Adrenal gland (tissue), 12 donors: ENCODE measurements around the gene CSNK1G3. TPM values are rescaled to one million over a fixed set of nuclear protein-coding genes. Genes with fewer than 3 reads are reported as not detected.
A peak's percentile ranks its signal among the peaks of the same experiment; 100 is the strongest.

Experiments
- DNase-seq, 7 donors: peaks; one replicate each; pipeline ENCODE4 v3.0.0-alpha.2; 2019 to 2020
- H3K27ac ChIP-seq, 5 donors: fragments of 200-600 bp; sonication (generic) in 4 of 5; 1 replicate in 3 of 5; 2 replicates in 2 of 5; pipeline versions ENCODE4 v1.5.1 to v1.8.0; 2016 to 2020; ENCODE audit warnings: mild to moderate bottlenecking in 1 of 5
- H3K27me3 ChIP-seq: fragments of 200-600 bp; 2 replicates; pipeline ENCODE4 v1.8.0; 2021
- H3K36me3 ChIP-seq, 2 donors: fragments of 200-600 bp; replicated peaks in 1 of 2; 1 replicate in 1 of 2; 2 replicates in 1 of 2; pipeline versions ENCODE4 v1.5.1 to v1.8.0; 2018 to 2022
- H3K4me1 ChIP-seq, 2 donors: fragments of 200-600 bp; replicated peaks in 1 of 2; 1 replicate in 1 of 2; 2 replicates in 1 of 2; pipeline versions ENCODE4 v1.5.1 to v1.8.0; 2018 to 2021
- H3K4me3 ChIP-seq, 4 donors: fragments of 200-600 bp; sonication (generic) in 3 of 4; one replicate each; pipeline ENCODE4 v1.5.1; 2016 to 2018
- H3K9me3 ChIP-seq, 3 donors: fragments of 200-600 bp; sonication (generic) in 1 of 3; replicated peaks in 1 of 3; 1 replicate in 2 of 3; 2 replicates in 1 of 3; pipeline versions ENCODE4 v1.5.1 to v1.8.0; 2016 to 2021
- CTCF ChIP-seq, 6 experiments: fragments of 450-650 bp in 4 of 6; fragments of 200-600 bp in 2 of 6; sonication (generic) in 1 of 6; IDR thresholded peaks; 1 replicate in 5 of 6; 2 replicates in 1 of 6; pipeline versions ENCODE4 v1.5.1 to v1.8.0; 2016 to 2021; ENCODE audit warnings: antibody characterized with exemption in 6 of 6, mild to moderate bottlenecking in 2 of 6, moderate library complexity in 1 of 6
- POLR2A ChIP-seq, 2 donors: fragments of 450-650 bp; IDR thresholded peaks; one replicate each; pipeline ENCODE4 v1.6.1; 2017; ENCODE audit warnings: antibody characterized with exemption in 2 of 2, mild to moderate bottlenecking in 2 of 2, moderate library complexity in 1 of 2
- WGBS, 4 donors: extraction: QIAGEN DNeasy Blood & Tissue Kit in 2 of 4; methylation state at CpG; one replicate each; pipeline versions ENCODE4 v1.1.5 to v1.1.7; 2013 to 2017; 5-methylcytosine and 5-hydroxymethylcytosine counted together
- intact Hi-C, 2 donors: fragments of 100-400 bp; cut with DNase I; formaldehyde crosslinking; loops; one replicate each; pipeline versions ENCODE4 v1.14.1 to v1.15.0; 2022 to 2023
- polyA plus RNA-seq, 3 donors: library from polyadenylated mRNA; stranded (reverse); fragments of 200-250 nt in 2 of 3; fragments of 350-450 nt in 1 of 3; fragmentation: Illumina TruSeq in 1 of 3; extraction: RNeasy Lipid Tissue Mini Kit (QIAGEN cat#74804) in 1 of 3; gene quantifications; one replicate each; pipeline ENCODE4 v1.2.3, GENCODE V29; 2013 to 2014
- total RNA-seq, 9 donors: library from RNA; depleted of rRNA in 4 of 9; stranded (reverse); fragments of >200 nt in 4 of 9; fragments of 120-200 nt in 1 of 9; fragmentation: NEBNext Ultra II Directional in 1 of 9; extraction: Animal tissue kit (Norgen Biotek cat#: 25700) in 1 of 9; gene quantifications; one replicate each; pipeline versions ENCODE4 v1.1.0 to v1.2.4, GENCODE V29; 2013 to 2023
- donor health status: healthy with polysubstance abuse.
- donor health status: Bipolar disorder and iron deficiency.
- donor health status: DM: yes; HTN: yes; CAD: no.
- donor health status: DM: no; HTN: no; CAD: no.
- donor health status: DM: no; HTN: no; CAD: no.
- donor health status: DM: yes; HTN: yes; CAD: no.

CSNK1G3 gene
- total and polyA plus RNA-seq, 12 donors = 7.3 to 36.2 (median 28.9) TPM

GRCh38 chr5:123512611-123513461 is 859 bp downstream of the CSNK1G3 start:
- H3K9me3 ChIP-seq = no peaks in the 10 kb centered on the region
- 0 to 2% (median 1%) methylated on average over 9 to 50 of the region's 50 CpGs for WGBS, 4 donors
- intact Hi-C loops = no loop called here

GRCh38 chr5:123514615-123515355 is 2.8 kb downstream of the CSNK1G3 start:
- WGBS, 4 donors = 91 to 97% (median 95%) methylated on average over 5 of the region's 5 CpGs
- H3K36me3 ChIP-seq = no peaks in the 10 kb centered on the region
- H3K27me3 ChIP-seq = no peaks in the 10 kb centered on the region
- TF ChIP-seq CTCF (IDR thresholded peaks at IDR 0.05) (no peak), POLR2A (IDR thresholded peaks at IDR 0.05) (no peak)
- H3K4me1 ChIP-seq = peaks cover 0 to 12% of the 10 kb centered on the region in 2 donors
- H3K9me3 ChIP-seq = no peaks in the 10 kb centered on the region
- no peak overlapping the region for H3K4me3 ChIP-seq
- no peak overlapping the region for H3K27ac ChIP-seq
- intact Hi-C loops = no loop called here
- DNase-seq = no peak

More at GRCh38 chr5:123512611-123513461, 859 bp downstream of the CSNK1G3 start:
- no peaks in the 10 kb centered on the region for H3K36me3 ChIP-seq
- no peak for TF ChIP-seq CTCF (IDR thresholded peaks at IDR 0.05)
- TF ChIP-seq POLR2A (IDR thresholded peaks at IDR 0.05) = no peak
- H3K4me3 ChIP-seq = peak overlapping the region in 3 of 4 donors; percentile 56 to 93 (median 87)
- no peaks in the 10 kb centered on the region for H3K27me3 ChIP-seq
- peak overlapping the region; percentile 79 to 98 (median 91) for H3K27ac ChIP-seq
- peaks cover 0 to 12% of the 10 kb centered on the region in 2 donors for H3K4me1 ChIP-seq
- DNase-seq = peak in 6 of 7 donors; percentile 8 to 56 (median 39)

- H3K36me3 ChIP-seq = no peaks in the 10 kb centered on the region
- H3K27me3 ChIP-seq = no peaks in the 10 kb centered on the region
- H3K4me1 ChIP-seq = peaks cover 0 to 14% of the 10 kb centered on the region in 2 donors
- no peak overlapping the region for H3K4me3 ChIP-seq
- no peak for DNase-seq
- intact Hi-C loops = no loop called here
- H3K27ac ChIP-seq = no peak overlapping the region
- WGBS, 4 donors = 76 to 87% (median 83%) methylated on average over 3 of the region's 3 CpGs
- no peaks in the 10 kb centered on the region for H3K9me3 ChIP-seq
- no peak for TF ChIP-seq POLR2A (IDR thresholded peaks at IDR 0.05)
- TF ChIP-seq CTCF (IDR thresholded peaks at IDR 0.05) = no peak
Measured at GRCh38 chr5:123515904-123516303, 3.9 kb downstream of the CSNK1G3 start.

DNA sequence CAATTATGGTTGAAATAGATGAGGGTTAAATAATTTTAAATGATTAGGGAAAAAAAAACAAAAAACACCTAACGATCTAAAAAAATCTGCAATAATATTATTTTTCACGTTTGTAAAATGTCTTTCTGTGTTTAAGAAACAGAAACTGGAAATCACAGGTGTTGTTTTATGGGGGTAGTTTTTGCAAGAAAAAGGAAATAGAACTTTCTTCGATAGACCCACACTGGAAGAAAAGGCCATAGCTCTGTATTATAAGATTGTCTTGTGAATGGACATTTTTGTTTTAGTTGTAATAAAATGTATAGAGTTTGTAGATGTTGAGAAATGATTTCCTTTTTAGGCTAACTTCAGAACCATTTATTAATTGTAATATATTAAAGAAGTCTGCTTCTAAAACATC is 5.5 kb downstream of the CSNK1G3 start:
- no peak overlapping the region for H3K27ac ChIP-seq
- H3K27me3 ChIP-seq = no peaks in the 10 kb centered on the region
- no peaks in the 10 kb centered on the region for H3K9me3 ChIP-seq
- WGBS, 4 donors = 82 to 89% (median 85%) methylated on average over 3 of the region's 3 CpGs
- no peak for TF ChIP-seq POLR2A (IDR thresholded peaks at IDR 0.05)
- TF ChIP-seq CTCF (IDR thresholded peaks at IDR 0.05) = no peak
- H3K4me1 ChIP-seq = peaks cover 0 to 23% of the 10 kb centered on the region in 2 donors
- no peak overlapping the region for H3K4me3 ChIP-seq
- DNase-seq = no peak
- intact Hi-C loops = no loop called here
- no peaks in the 10 kb centered on the region for H3K36me3 ChIP-seq
